OCI-LY7 (cell line): ENCODE measurements around the gene RAD51B. TPM values are rescaled to one million over a fixed set of nuclear protein-coding genes. Genes with fewer than 3 reads are reported as not detected.

Experiments used
- BruUV-seq: library from RNA; stranded (reverse); fragments of 400-500 nt; replicated peaks from 2 replicates; lab custom pipeline; 2021; lab: Mats Ljungman, UMichigan
- CTCF ChIA-PET: fragments of 300-600 bp; sonication (Branson Sonifier 250); formaldehyde crosslinking; loops from one replicate; lab custom pipeline; 2022; ENCODE audit warnings: antibody characterized with exemption; ENCODE audit not compliant: unreplicated experiment; lab: Charles Lee
- POLR2A ChIA-PET: fragments of 300-600 bp; sonication (Branson Sonifier 250); formaldehyde crosslinking; loops from one replicate; lab custom pipeline; 2022; ENCODE audit warnings: antibody characterized with exemption; lab: Charles Lee
- DNase-seq: peaks from one replicate; pipeline ENCODE4 v3.0.0-alpha.2; 2015; ENCODE audit warnings: low spot score
- H2AFZ ChIP-seq: fragments of 200-600 bp; sonication (generic), shearing (Covaris generic); 2 replicates; pipeline ENCODE4 v1.6.1; 2014; ENCODE audit warnings: mild to moderate bottlenecking, antibody characterized with exemption, low read length, moderate library complexity
- H3K27ac ChIP-seq: fragments of 200-600 bp; sonication (generic); 2 replicates; pipeline ENCODE4 v1.5.1; 2014; ENCODE audit warnings: mixed run types, low read depth, mild to moderate bottlenecking, moderate library complexity, low read length, inconsistent platforms; ENCODE audit not compliant: poor library complexity, severe bottlenecking
- H3K36me3 ChIP-seq: fragments of 200-600 bp; sonication (generic); 2 replicates; pipeline ENCODE4 v1.6.1; 2014; ENCODE audit warnings: mild to moderate bottlenecking, antibody characterized with exemption, low read length, moderate library complexity, mixed read lengths; ENCODE audit not compliant: insufficient read depth
- H3K4me1 ChIP-seq: fragments of 200-600 bp; sonication (generic); 2 replicates; pipeline ENCODE4 v1.5.1; 2014; ENCODE audit warnings: mild to moderate bottlenecking, low read length; ENCODE audit not compliant: insufficient read depth, poor library complexity, severe bottlenecking
- H3K4me2 ChIP-seq: fragments of 200-600 bp; sonication (generic); 2 replicates; pipeline ENCODE4 v1.6.1; 2014; ENCODE audit warnings: mild to moderate bottlenecking, low read length
- H3K4me3 ChIP-seq: fragments of 200-600 bp; sonication (generic); 2 replicates; pipeline ENCODE4 v1.5.1; 2014; ENCODE audit warnings: mild to moderate bottlenecking, low read depth, low read length; ENCODE audit not compliant: poor library complexity, severe bottlenecking
- H3K79me2 ChIP-seq: fragments of 200-600 bp; sonication (generic); 2 replicates; pipeline ENCODE4 v1.6.1; 2016; ENCODE audit warnings: low read depth, mild to moderate bottlenecking, low read length, moderate library complexity, mixed read lengths; ENCODE audit not compliant: insufficient read depth
- H3K9me2 ChIP-seq: fragments of 200-600 bp; sonication (generic); 2 replicates; pipeline ENCODE4 v1.6.1; 2016; ENCODE audit warnings: mild to moderate bottlenecking, low read length, mixed read lengths; ENCODE audit not compliant: insufficient read depth
- H3K9me3 ChIP-seq: fragments of 200-600 bp; sonication (generic); 2 replicates; pipeline ENCODE4 v1.6.1; 2014; ENCODE audit warnings: mild to moderate bottlenecking, mixed run types, low read length, mixed read lengths
- H4K20me1 ChIP-seq: fragments of 200-600 bp; sonication (generic); 2 replicates; pipeline ENCODE4 v1.6.1; 2014; ENCODE audit warnings: mild to moderate bottlenecking, antibody characterized with exemption, low read length, moderate library complexity, mixed read lengths; ENCODE audit not compliant: insufficient read depth
- EZH2phosphoT487 ChIP-seq: fragments of 200-600 bp; sonication (generic); IDR thresholded peaks from 2 replicates; pipeline ENCODE4 v1.6.1; 2018; ENCODE audit warnings: low read depth, borderline replicate concordance, mild to moderate bottlenecking, mixed run types, antibody characterized with exemption, low read length, moderate library complexity, mixed read lengths
- intact Hi-C: fragments of 100-400 bp; cut with micrococcal nuclease; formaldehyde crosslinking; loops from one replicate; pipeline ENCODE4 v1.10.0; 2022; ENCODE audit not compliant: unreplicated experiment
- total RNA-seq, 2 experiments: library from RNA; depleted of rRNA in 1 of 2; stranded (reverse); fragments of >200 nt in 1 of 2; shearing (Covaris generic) in 1 of 2; gene quantifications; 2 replicates each; pipeline ENCODE4 v1.2.3, GENCODE V29; 2014 to 2022
- TF ChIP-seq, protein P1 (sequence below): fragments of 200-600 bp; sonication (generic); conservative IDR thresholded peaks from 2 replicates; pipeline ENCODE4 v1.5.1; 2014; ENCODE audit warnings: mild to moderate bottlenecking, antibody characterized with exemption, low read length, moderate library complexity, mixed read lengths

RAD51B gene
- total RNA-seq, 2 experiments from 2014 or later = 41.4 to 89.9 TPM

DNA sequence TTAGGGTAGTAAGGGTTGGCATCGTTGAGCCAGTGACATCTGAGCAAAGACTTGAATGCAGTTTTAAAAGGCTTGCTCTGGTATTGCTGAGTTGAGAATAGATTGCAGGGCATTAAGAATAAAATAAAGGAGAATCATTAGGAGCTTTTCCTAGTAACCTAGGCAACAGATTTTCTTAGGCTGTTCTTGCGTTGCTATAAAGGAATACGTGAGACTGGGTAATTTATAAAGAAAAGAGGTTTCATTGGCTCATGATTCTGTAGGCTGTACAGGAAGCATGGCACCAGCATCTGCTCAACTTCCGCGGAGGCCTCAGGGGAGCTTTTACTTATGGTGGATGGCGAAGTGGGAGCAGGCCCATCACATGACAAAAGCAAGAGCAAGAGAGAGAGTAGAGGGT lies 97.4 kb downstream of the RAD51B start:
- Histone ChIP-seq H3K36me3 (no peaks in the 10 kb centered on the region), H3K27ac (no peak overlapping the region), H3K4me1 (no peaks in the 10 kb centered on the region), H3K4me3 (no peak overlapping the region), H3K79me2 (no peaks in the 10 kb centered on the region), H3K9me2 (no peaks in the 10 kb centered on the region), H4K20me1 (no peaks in the 10 kb centered on the region), H2AFZ (no peak overlapping the region), H3K4me2 (no peak overlapping the region), H3K9me3 (no peaks in the 10 kb centered on the region)
- ChIA-PET POLR2A (no interaction called here), CTCF (no interaction called here)
- TF ChIP-seq EZH2phosphoT487 = no peak
- TF ChIP-seq, protein P1, sequence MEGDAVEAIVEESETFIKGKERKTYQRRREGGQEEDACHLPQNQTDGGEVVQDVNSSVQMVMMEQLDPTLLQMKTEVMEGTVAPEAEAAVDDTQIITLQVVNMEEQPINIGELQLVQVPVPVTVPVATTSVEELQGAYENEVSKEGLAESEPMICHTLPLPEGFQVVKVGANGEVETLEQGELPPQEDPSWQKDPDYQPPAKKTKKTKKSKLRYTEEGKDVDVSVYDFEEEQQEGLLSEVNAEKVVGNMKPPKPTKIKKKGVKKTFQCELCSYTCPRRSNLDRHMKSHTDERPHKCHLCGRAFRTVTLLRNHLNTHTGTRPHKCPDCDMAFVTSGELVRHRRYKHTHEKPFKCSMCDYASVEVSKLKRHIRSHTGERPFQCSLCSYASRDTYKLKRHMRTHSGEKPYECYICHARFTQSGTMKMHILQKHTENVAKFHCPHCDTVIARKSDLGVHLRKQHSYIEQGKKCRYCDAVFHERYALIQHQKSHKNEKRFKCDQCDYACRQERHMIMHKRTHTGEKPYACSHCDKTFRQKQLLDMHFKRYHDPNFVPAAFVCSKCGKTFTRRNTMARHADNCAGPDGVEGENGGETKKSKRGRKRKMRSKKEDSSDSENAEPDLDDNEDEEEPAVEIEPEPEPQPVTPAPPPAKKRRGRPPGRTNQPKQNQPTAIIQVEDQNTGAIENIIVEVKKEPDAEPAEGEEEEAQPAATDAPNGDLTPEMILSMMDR = no peak
- BruUV-seq = no TSS peak
- DNase-seq = no peak
- intact Hi-C loops = no loop called here

DNA sequence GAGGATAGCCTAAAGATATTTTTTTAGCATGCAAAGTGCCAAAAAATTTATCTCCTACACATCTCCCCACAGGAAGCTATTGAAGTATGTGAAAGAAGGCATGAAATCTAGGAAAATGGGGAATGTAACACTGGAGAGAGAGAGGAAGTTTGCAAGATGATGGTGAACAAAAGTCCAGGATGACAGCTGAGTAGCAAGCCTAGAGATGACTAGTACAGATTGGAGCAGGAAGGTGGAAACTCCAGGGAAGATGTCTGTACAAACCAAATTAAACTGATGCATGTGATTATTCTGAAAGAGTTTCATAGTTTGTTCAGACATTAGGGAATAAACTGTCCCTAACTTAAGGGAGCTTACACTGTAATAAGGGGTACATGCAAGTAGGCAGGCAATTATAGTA lies 99.3 kb downstream of the RAD51B start:
- POLR2A ChIA-PET = no interaction called here
- Histone ChIP-seq H3K27ac (no peak overlapping the region), H4K20me1 (no peaks in the 10 kb centered on the region), H3K4me3 (no peak overlapping the region), H3K9me3 (no peaks in the 10 kb centered on the region), H3K4me2 (no peak overlapping the region), H3K79me2 (no peaks in the 10 kb centered on the region), H3K4me1 (no peaks in the 10 kb centered on the region), H3K36me3 (no peaks in the 10 kb centered on the region), H2AFZ (no peak overlapping the region), H3K9me2 (no peaks in the 10 kb centered on the region)
- TF ChIP-seq, protein P1 = no peak
- TF ChIP-seq EZH2phosphoT487 = no peak
- BruUV-seq = no TSS peak
- intact Hi-C loops = no loop called here
- CTCF ChIA-PET = no interaction called here
- DNase-seq = no peak

DNA sequence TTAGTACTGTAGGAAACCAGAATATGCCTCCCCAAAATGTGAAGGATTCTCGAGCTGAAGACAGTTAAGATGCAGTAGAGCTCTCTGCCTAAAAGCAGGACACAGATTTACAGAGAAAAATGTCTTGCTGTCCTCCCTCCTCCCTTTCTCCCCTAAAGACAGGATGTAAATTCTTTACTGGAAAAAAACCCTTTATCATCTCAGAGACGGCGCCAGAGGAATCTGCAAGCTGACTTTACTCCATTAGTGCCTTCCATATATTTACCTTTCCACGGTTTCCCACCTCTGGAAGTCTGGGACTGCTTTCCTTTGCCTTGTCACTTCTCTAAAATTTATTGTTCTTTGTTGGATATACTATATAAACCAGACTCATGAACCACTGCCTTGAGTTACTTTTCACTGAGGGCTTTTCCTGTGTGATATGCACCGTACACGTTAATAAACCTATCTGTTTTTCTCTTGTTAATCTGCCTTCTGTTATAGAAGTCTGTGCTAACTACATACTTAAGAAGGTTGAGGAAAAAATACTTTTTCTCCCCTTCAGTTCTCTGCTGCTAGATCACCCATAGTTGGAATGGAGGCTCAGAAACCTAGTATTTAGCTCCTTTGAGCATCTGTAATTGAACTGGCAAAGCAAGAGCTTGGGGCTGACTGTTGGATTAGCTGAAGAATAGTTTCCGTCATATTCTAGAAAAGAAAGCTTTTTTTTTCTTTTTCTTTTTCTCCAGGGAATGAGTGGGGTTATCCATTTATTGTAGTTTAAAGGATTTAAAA lies 99.9 kb downstream of the RAD51B start:
- Histone ChIP-seq H3K27ac (no peak overlapping the region), H4K20me1 (no peaks in the 10 kb centered on the region), H3K36me3 (no peaks in the 10 kb centered on the region), H3K9me2 (no peaks in the 10 kb centered on the region), H3K79me2 (no peaks in the 10 kb centered on the region), H3K9me3 (no peaks in the 10 kb centered on the region), H3K4me2 (no peak overlapping the region), H2AFZ (no peak overlapping the region), H3K4me3 (no peak overlapping the region), H3K4me1 (no peaks in the 10 kb centered on the region)
- no peak for DNase-seq
- TF ChIP-seq, protein P1 = no peak
- TF ChIP-seq EZH2phosphoT487 = no peak
- intact Hi-C loops = no loop called here
- BruUV-seq = no TSS peak
- POLR2A ChIA-PET = no interaction called here
- CTCF ChIA-PET = no interaction called here
